ENCODE data around the gene PLCH1.
A peak's percentile ranks its signal among the peaks of the same experiment; 100 is the strongest.

PLCH1 gene

GRCh38 chr3:155334914-155335723, 409.8 kb downstream of the PLCH1 start:
- H3K4me3 ChIP-seq (replicated peaks; ENCODE audit: low read depth, low read length), result no peak overlapping the region
- no peaks in the 10 kb centered on the region for H3K36me3 ChIP-seq (ENCODE audit: control insufficient read depth, insufficient read depth, low read length)
- no peaks in the 10 kb centered on the region for H3K27me3 ChIP-seq (replicated peaks; ENCODE audit: control insufficient read depth, insufficient read depth, low read length)
- DNase-seq (ENCODE audit: extremely low read depth, insufficient read length), result peak; percentile 33
- no peak for TF ChIP-seq CTCF (IDR thresholded peaks at IDR 0.05; ENCODE audit: insufficient read depth, low read length, poor library complexity, severe bottlenecking)

- DNase-seq (ENCODE audit: extremely low read depth, insufficient read length), result no peak
- Histone ChIP-seq H3K27me3 (replicated peaks; ENCODE audit: control insufficient read depth, insufficient read depth, low read length) (no peaks in the 10 kb centered on the region), H3K4me3 (replicated peaks; ENCODE audit: low read depth, low read length) (no peak overlapping the region), H3K36me3 (ENCODE audit: control insufficient read depth, insufficient read depth, low read length) (no peaks in the 10 kb centered on the region)
- no peak for TF ChIP-seq CTCF (IDR thresholded peaks at IDR 0.05; ENCODE audit: insufficient read depth, low read length, poor library complexity, severe bottlenecking)
Measured at GRCh38 chr3:155334215-155334913, 410.5 kb downstream of the PLCH1 start.

- no peak overlapping the region for H3K4me3 ChIP-seq (replicated peaks; ENCODE audit: low read depth, low read length)
- no peaks in the 10 kb centered on the region for H3K36me3 ChIP-seq (ENCODE audit: control insufficient read depth, insufficient read depth, low read length)
- no peak for TF ChIP-seq CTCF (IDR thresholded peaks at IDR 0.05; ENCODE audit: insufficient read depth, low read length, poor library complexity, severe bottlenecking)
- DNase-seq (ENCODE audit: extremely low read depth, insufficient read length), result no peak
- H3K27me3 ChIP-seq (replicated peaks; ENCODE audit: control insufficient read depth, insufficient read depth, low read length), result no peaks in the 10 kb centered on the region
Measured at GRCh38 chr3:155332716-155333115, 412.2 kb downstream of the PLCH1 start.

GRCh38 chr3:155331078-155331477, 413.8 kb downstream of the PLCH1 start:
- H3K4me3 ChIP-seq (replicated peaks; ENCODE audit: low read depth, low read length), result no peak overlapping the region
- no peaks in the 10 kb centered on the region for H3K27me3 ChIP-seq (replicated peaks; ENCODE audit: control insufficient read depth, insufficient read depth, low read length)
- H3K36me3 ChIP-seq (ENCODE audit: control insufficient read depth, insufficient read depth, low read length), result no peaks in the 10 kb centered on the region
- no peak for TF ChIP-seq CTCF (IDR thresholded peaks at IDR 0.05; ENCODE audit: insufficient read depth, low read length, poor library complexity, severe bottlenecking)
- no peak for DNase-seq (ENCODE audit: extremely low read depth, insufficient read length)

- Histone ChIP-seq H3K36me3 (ENCODE audit: control insufficient read depth, insufficient read depth, low read length) (no peaks in the 10 kb centered on the region), H3K4me3 (replicated peaks; ENCODE audit: low read depth, low read length) (no peak overlapping the region), H3K27me3 (replicated peaks; ENCODE audit: control insufficient read depth, insufficient read depth, low read length) (no peaks in the 10 kb centered on the region)
- no peak for DNase-seq (ENCODE audit: extremely low read depth, insufficient read length)
- TF ChIP-seq CTCF (IDR thresholded peaks at IDR 0.05; ENCODE audit: insufficient read depth, low read length, poor library complexity, severe bottlenecking), result no peak
Measured at GRCh38 chr3:155330370-155330769, 414.5 kb downstream of the PLCH1 start.
